GM04503 (cell line): ENCODE results near the gene BLOC1S3.
"Not testable (repeated sequence)": the region's sequence is repeated elsewhere in the genome, so short reads cannot be mapped to it uniquely, and the experiment has no call there.

Experiments
- DNase-seq: peaks from one replicate; pipeline ENCODE4 v3.0.0-alpha.2; 2012; ENCODE audit warnings: low read depth

Gene BLOC1S3

GRCh38 chr19:45224645-45225044 is 46.1 kb downstream of the BLOC1S3 start:
- DNase-seq: no peak

DNA sequence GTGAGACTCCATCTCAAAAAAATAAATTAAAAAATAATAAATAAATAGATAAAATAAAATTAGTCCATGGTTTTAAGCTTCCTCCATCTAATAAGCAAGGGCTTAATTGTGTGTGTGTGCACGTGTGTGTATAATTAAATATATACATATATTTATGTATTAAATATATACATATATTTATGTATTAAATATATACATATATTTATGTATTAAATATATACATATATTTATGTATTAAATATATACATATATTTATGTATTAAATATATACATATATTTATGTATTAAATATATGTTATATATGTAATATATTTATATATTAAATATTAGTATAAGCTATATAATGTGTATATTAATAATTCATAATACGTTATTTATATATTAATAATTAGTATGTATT is 50.5 kb downstream of the BLOC1S3 start:
- not testable (repeated sequence) for DNase-seq
